H9 (cell line): Measurements from ENCODE around the gene TMEM165. TPM values are rescaled to one million over a fixed set of nuclear protein-coding genes. Genes with fewer than 3 reads are reported as not detected.

Experiments used
- DNase-seq: peaks from one replicate; pipeline ENCODE4 v3.0.0-alpha.2; 2017
- H2AFZ ChIP-seq: one replicate; pipeline ENCODE4 v1.6.1; 2013; ENCODE audit warnings: mild to moderate bottlenecking, low read length, control low read depth, moderate library complexity
- H2AK5ac ChIP-seq: 2 replicates; pipeline ENCODE4 v1.6.1; 2013; ENCODE audit warnings: low read length, control low read depth, mixed read lengths; ENCODE audit not compliant: insufficient read length
- H2BK120ac ChIP-seq: one replicate; pipeline ENCODE4 v1.6.1; 2013; ENCODE audit warnings: low read depth, mild to moderate bottlenecking, low read length, control low read depth, inconsistent platforms; ENCODE audit not compliant: poor library complexity, severe bottlenecking
- H2BK12ac ChIP-seq: 2 replicates; pipeline ENCODE4 v1.6.1; 2013; ENCODE audit warnings: low read length, control low read depth, mixed read lengths, low read depth; ENCODE audit not compliant: insufficient read length
- H2BK15ac ChIP-seq: 2 replicates; pipeline ENCODE4 v1.6.1; 2013; ENCODE audit warnings: low read depth, low read length, control low read depth
- H2BK20ac ChIP-seq: one replicate; pipeline ENCODE4 v1.6.1; 2013; ENCODE audit warnings: low read depth, mild to moderate bottlenecking, low read length, control low read depth, inconsistent platforms; ENCODE audit not compliant: poor library complexity, severe bottlenecking
- H2BK5ac ChIP-seq: 2 replicates; pipeline ENCODE4 v1.6.1; 2013; ENCODE audit warnings: low read length, control low read depth, mixed read lengths; ENCODE audit not compliant: insufficient read length
- H3K14ac ChIP-seq: 2 replicates; pipeline ENCODE4 v1.6.1; 2013; ENCODE audit warnings: low read length, control low read depth; ENCODE audit not compliant: insufficient read depth
- H3K18ac ChIP-seq: 2 replicates; pipeline ENCODE4 v1.6.1; 2013; ENCODE audit warnings: low read depth, mild to moderate bottlenecking, mixed read lengths, low read length, control low read depth; ENCODE audit not compliant: insufficient read length
- H3K23ac ChIP-seq: 2 replicates; pipeline ENCODE4 v1.6.1; 2013; ENCODE audit warnings: low read length, control low read depth, mixed read lengths, low read depth; ENCODE audit not compliant: insufficient read length
- H3K23me2 ChIP-seq: 2 replicates; pipeline ENCODE4 v1.6.1; 2013; ENCODE audit warnings: low read depth, mild to moderate bottlenecking, mixed read lengths, low read length, control low read depth; ENCODE audit not compliant: insufficient read length, poor library complexity, severe bottlenecking
- H3K27ac ChIP-seq: 2 replicates; pipeline ENCODE4 v1.5.1; 2013; ENCODE audit warnings: low read length, control low read depth, mixed read lengths, low read depth; ENCODE audit not compliant: insufficient read length
- H3K27me3 ChIP-seq: 2 replicates; pipeline ENCODE4 v1.6.1; 2013; ENCODE audit warnings: low read length, control low read depth, inconsistent platforms; ENCODE audit not compliant: insufficient read depth
- H3K4ac ChIP-seq: 2 replicates; pipeline ENCODE4 v1.6.1; 2013; ENCODE audit warnings: low read depth, mild to moderate bottlenecking, control low read depth, inconsistent platforms, low read length, moderate library complexity
- H3K4me1 ChIP-seq: 2 replicates; pipeline ENCODE4 v1.6.1; 2013; ENCODE audit warnings: low read length, control low read depth, inconsistent platforms; ENCODE audit not compliant: insufficient read depth
- H3K4me2 ChIP-seq: 2 replicates; pipeline ENCODE4 v1.6.1; 2013; ENCODE audit warnings: low read length, control low read depth, mixed read lengths; ENCODE audit not compliant: insufficient read length, insufficient read depth
- H3K56ac ChIP-seq: 2 replicates; pipeline ENCODE4 v1.6.1; 2013; ENCODE audit warnings: low read depth, mild to moderate bottlenecking, mixed read lengths, low read length, control low read depth; ENCODE audit not compliant: insufficient read length
- H3K79me1 ChIP-seq: 2 replicates; pipeline ENCODE4 v1.6.1; 2013; ENCODE audit warnings: low read depth, mild to moderate bottlenecking, moderate library complexity, low read length, control low read depth, inconsistent platforms; ENCODE audit not compliant: insufficient read depth, poor library complexity, severe bottlenecking
- H3K79me2 ChIP-seq: 2 replicates; pipeline ENCODE4 v1.6.1; 2013; ENCODE audit warnings: low read length, control low read depth, inconsistent platforms; ENCODE audit not compliant: insufficient read depth
- H3K9ac ChIP-seq: 2 replicates; pipeline ENCODE4 v1.6.1; 2013; ENCODE audit warnings: low read length, control low read depth, mixed read lengths; ENCODE audit not compliant: insufficient read length; ENCODE audit errors: extremely low read depth
- H3K9me3 ChIP-seq: one replicate; pipeline ENCODE4 v1.6.1; 2013; ENCODE audit warnings: low read depth, low read length, inconsistent platforms; ENCODE audit not compliant: control insufficient read depth
- H3T11ph ChIP-seq: one replicate; pipeline ENCODE4 v1.6.1; 2013; ENCODE audit warnings: mild to moderate bottlenecking, low read length, control low read depth, inconsistent platforms
- H4K20me1 ChIP-seq: one replicate; pipeline ENCODE4 v1.6.1; 2013; ENCODE audit not compliant: control insufficient read depth, insufficient read length, insufficient read depth
- H4K5ac ChIP-seq: 2 replicates; pipeline ENCODE4 v1.6.1; 2013; ENCODE audit warnings: low read depth, mild to moderate bottlenecking, mixed read lengths, low read length, control low read depth; ENCODE audit not compliant: insufficient read length
- H4K8ac ChIP-seq: replicated peaks from 2 replicates; pipeline ENCODE4 v1.6.1; 2013; ENCODE audit warnings: low read length, control low read depth, mixed read lengths, low read depth; ENCODE audit not compliant: insufficient read length
- H4K91ac ChIP-seq: 2 replicates; pipeline ENCODE4 v1.6.1; 2013; ENCODE audit warnings: low read depth, mild to moderate bottlenecking, moderate library complexity, mixed read lengths, low read length, control low read depth; ENCODE audit not compliant: insufficient read length
- H3K27ac Mint-ChIP-seq, 3 experiments: 2 replicates in 2 of 3; 3 replicates in 1 of 3; pipeline ENCODE4 v1.8.0; 2020 to 2021; ENCODE audit warnings: mixed read lengths in 3 of 3, mild to moderate bottlenecking in 1 of 3, moderate library complexity in 1 of 3
- H3K27me3 Mint-ChIP-seq: 2 replicates; pipeline ENCODE4 v1.8.0; 2021; ENCODE audit warnings: low read depth, mild to moderate bottlenecking, moderate library complexity, mixed read lengths
- H3K36me3 Mint-ChIP-seq, 3 experiments: 2 replicates in 2 of 3; 3 replicates in 1 of 3; pipeline ENCODE4 v1.8.0; 2020 to 2021; ENCODE audit warnings: low read depth in 3 of 3, mixed read lengths in 3 of 3; ENCODE audit not compliant: insufficient read depth in 1 of 3
- H3K4me1 Mint-ChIP-seq, 2 experiments: 2 replicates each; pipeline ENCODE4 v1.8.0; 2020; ENCODE audit warnings: mixed read lengths in 2 of 2
- H3K4me3 Mint-ChIP-seq, 2 experiments: 2 replicates in 1 of 2; 3 replicates in 1 of 2; pipeline ENCODE4 v1.8.0; 2020 to 2021; ENCODE audit warnings: mild to moderate bottlenecking in 2 of 2, mixed read lengths in 2 of 2, moderate library complexity in 1 of 2
- H3K9me3 Mint-ChIP-seq, 2 experiments: 2 replicates in 1 of 2; 3 replicates in 1 of 2; pipeline ENCODE4 v1.8.0; 2020; ENCODE audit warnings: mild to moderate bottlenecking in 2 of 2, mixed read lengths in 2 of 2, moderate library complexity in 1 of 2
- CTCF ChIP-seq: fragments of 200-600 bp; sonication (generic); conservative IDR thresholded peaks from 3 replicates; pipeline ENCODE4 v1.8.0; 2021; ENCODE audit warnings: antibody characterized with exemption, mild to moderate bottlenecking
- WGBS: extraction: QIAGEN DNeasy Blood & Tissue Kit; methylation state at CpG from one replicate; pipeline ENCODE4 v1.1.7; 2013; ENCODE audit warnings: missing lambda C conversion rate, low lambda C conversion rate, mixed read lengths; ENCODE audit not compliant: insufficient read length; ENCODE audit errors: extremely low coverage; 5-methylcytosine and 5-hydroxymethylcytosine counted together
- total RNA-seq: library from RNA; stranded (reverse); gene quantifications from 2 replicates; pipeline ENCODE4 v1.2.1, GENCODE V29; 2021

Gene TMEM165
- total RNA-seq, 1 experiment from 2014 or later = 87.2 TPM

- H3K36me3 Mint-ChIP-seq = peaks cover 43 to 87% (median 73%) of the 10 kb centered on the region in 3 experiments; a peak in 6 of 7 replicates
- H3K27me3 Mint-ChIP-seq = no peaks in the 10 kb centered on the region
- Histone ChIP-seq H3K14ac (no peak overlapping the region), H2BK12ac (no peak overlapping the region), H3K4me2 (no peak overlapping the region), H3K79me2 (no peaks in the 10 kb centered on the region), H4K5ac (no peak overlapping the region), H2BK20ac (no peak overlapping the region), H3K9ac (no peak overlapping the region), H2AFZ (no peak overlapping the region), H3K4me1 (no peaks in the 10 kb centered on the region), H2BK15ac (no peak overlapping the region), H3K23me2 (no peaks in the 10 kb centered on the region), H3K18ac (no peak overlapping the region), H2BK5ac (no peak overlapping the region), H3K79me1 (no peaks in the 10 kb centered on the region), H3K9me3 (no peaks in the 10 kb centered on the region), H4K20me1 (no peaks in the 10 kb centered on the region), H2AK5ac (no peak overlapping the region), H3K27me3 (no peaks in the 10 kb centered on the region), H2BK120ac (no peak overlapping the region), H3K4ac (no peak overlapping the region), H3T11ph (no peak overlapping the region), H3K27ac (no peak overlapping the region), H3K23ac (no peak overlapping the region), H4K91ac (no peak overlapping the region), H3K56ac (no peak overlapping the region), H4K8ac (no peak overlapping the region)
- no peaks in the 10 kb centered on the region for H3K9me3 Mint-ChIP-seq
- no peak overlapping the region for H3K4me3 Mint-ChIP-seq
- H3K27ac Mint-ChIP-seq = no peak overlapping the region
- no peak for DNase-seq
- TF ChIP-seq CTCF = no peak
- no CpG with 5 or more reads among the region's 3 CpGs for WGBS
- peaks cover 2 to 12% of the 10 kb centered on the region in 2 experiments; a peak in 3 of 4 replicates for H3K4me1 Mint-ChIP-seq
Observed at GRCh38 chr4:55424791-55425190, 29.0 kb downstream of the TMEM165 start.
